Measurements from ENCODE around the gene ZBTB40. TPM values are rescaled to one million over a fixed set of nuclear protein-coding genes. Genes with fewer than 3 reads are reported as not detected.

ZBTB40 gene
- total RNA-seq, 1 donor from 2014 or later, result 14.9 TPM

GRCh38 chr1:22576617-22577016 is 125.0 kb downstream of the ZBTB40 start:
- Histone ChIP-seq H3K27me3 (no peaks in the 10 kb centered on the region), H3K36me3 (no peaks in the 10 kb centered on the region), H2AFZ (replicated peaks) (no peak overlapping the region), H4K20me1 (ENCODE audit: low read depth) (no peaks in the 10 kb centered on the region), H3K9me3 (ENCODE audit: low read depth) (no peaks in the 10 kb centered on the region), H3K4me1 (no peaks in the 10 kb centered on the region), H3K9ac (no peak overlapping the region), H3K4me2 (no peak overlapping the region), H3K27ac (no peak overlapping the region), H3F3A (ENCODE audit: low read depth) (peaks cover 28% of the 10 kb centered on the region), H3K4me3 (no peak overlapping the region), H3K79me2 (ENCODE audit: low read depth) (no peaks in the 10 kb centered on the region)
- Mint-ChIP-seq H3K4me3 (no peak overlapping the region), H3K9me3 (peaks cover 20% of the 10 kb centered on the region), H3K27ac (no peak overlapping the region), H3K36me3 (no peaks in the 10 kb centered on the region), H3K4me1 (peaks cover 2% of the 10 kb centered on the region), H3K27me3 (ENCODE audit: insufficient read depth, low read depth) (peaks cover 43% of the 10 kb centered on the region)
- no peak for DNase-seq (ENCODE audit: low spot score)
- no peak for TF ChIP-seq CTCF (IDR thresholded peaks at IDR 0.05)
- no peak for TF ChIP-seq EZH2 (IDR thresholded peaks at IDR 0.05)
- no peak for TF ChIP-seq EZH2phosphoT487 (IDR thresholded peaks at IDR 0.05)

GRCh38 chr1:22578732-22579361 is 127.2 kb downstream of the ZBTB40 start:
- H3K36me3 Mint-ChIP-seq, result no peaks in the 10 kb centered on the region
- Histone ChIP-seq H3F3A (ENCODE audit: low read depth) (peaks cover 28% of the 10 kb centered on the region), H3K36me3 (no peaks in the 10 kb centered on the region), H3K4me1 (no peaks in the 10 kb centered on the region), H3K4me3 (no peak overlapping the region), H2AFZ (replicated peaks) (no peak overlapping the region), H3K9ac (no peak overlapping the region), H3K9me3 (ENCODE audit: low read depth) (no peaks in the 10 kb centered on the region), H3K4me2 (no peak overlapping the region), H3K79me2 (ENCODE audit: low read depth) (no peaks in the 10 kb centered on the region), H3K27me3 (no peaks in the 10 kb centered on the region), H3K27ac (no peak overlapping the region), H4K20me1 (ENCODE audit: low read depth) (no peaks in the 10 kb centered on the region)
- peaks cover 20% of the 10 kb centered on the region for H3K9me3 Mint-ChIP-seq
- DNase-seq (ENCODE audit: low spot score), result no peak
- H3K27me3 Mint-ChIP-seq (ENCODE audit: insufficient read depth, low read depth), result peaks cover 42% of the 10 kb centered on the region
- peak overlapping the region; percentile 57 for H3K27ac Mint-ChIP-seq
- peak overlapping the region; percentile 35 for H3K4me3 Mint-ChIP-seq
- TF ChIP-seq EZH2 (IDR thresholded peaks at IDR 0.05), result no peak
- no peak for TF ChIP-seq EZH2phosphoT487 (IDR thresholded peaks at IDR 0.05)
- no peak for TF ChIP-seq CTCF (IDR thresholded peaks at IDR 0.05)
- H3K4me1 Mint-ChIP-seq, result peaks cover 2% of the 10 kb centered on the region

GRCh38 chr1:22579541-22580155 is 128.0 kb downstream of the ZBTB40 start:
- peaks cover 42% of the 10 kb centered on the region for H3K27me3 Mint-ChIP-seq (ENCODE audit: insufficient read depth, low read depth)
- no peak overlapping the region for H3K4me3 Mint-ChIP-seq
- Histone ChIP-seq H3K9ac (no peak overlapping the region), H3K36me3 (no peaks in the 10 kb centered on the region), H2AFZ (replicated peaks) (no peak overlapping the region), H4K20me1 (ENCODE audit: low read depth) (no peaks in the 10 kb centered on the region), H3K4me3 (no peak overlapping the region), H3K79me2 (ENCODE audit: low read depth) (no peaks in the 10 kb centered on the region), H3K9me3 (ENCODE audit: low read depth) (no peaks in the 10 kb centered on the region), H3K27ac (no peak overlapping the region), H3K4me1 (no peaks in the 10 kb centered on the region), H3F3A (ENCODE audit: low read depth) (peaks cover 28% of the 10 kb centered on the region), H3K4me2 (no peak overlapping the region), H3K27me3 (no peaks in the 10 kb centered on the region)
- DNase-seq (ENCODE audit: low spot score), result no peak
- peaks cover 20% of the 10 kb centered on the region for H3K9me3 Mint-ChIP-seq
- H3K36me3 Mint-ChIP-seq, result no peaks in the 10 kb centered on the region
- no peak overlapping the region for H3K27ac Mint-ChIP-seq
- no peak for TF ChIP-seq EZH2phosphoT487 (IDR thresholded peaks at IDR 0.05)
- no peak for TF ChIP-seq CTCF (IDR thresholded peaks at IDR 0.05)
- TF ChIP-seq EZH2 (IDR thresholded peaks at IDR 0.05), result no peak
- H3K4me1 Mint-ChIP-seq, result peaks cover 2% of the 10 kb centered on the region

Other genes with a start within 250 kb of the ZBTB40 start
- gene EPHA8, start 111.6 kb downstream of the ZBTB40 start, total RNA-seq (ENCODE audit: low replicate concordance), result 0.46 TPM in 1 of 2 replicates, not detected in the other
- not detected in 2 replicates for gene C1QA, start 184.8 kb downstream of the ZBTB40 start, total RNA-seq (ENCODE audit: low replicate concordance)
- not detected in 2 replicates for gene C1QC, start 191.8 kb downstream of the ZBTB40 start, total RNA-seq (ENCODE audit: low replicate concordance)
- not detected in 2 replicates for gene C1QB, start 201.4 kb downstream of the ZBTB40 start, total RNA-seq (ENCODE audit: low replicate concordance)

Measured in neural progenitor cell (in vitro differentiated cells).